Gastroesophageal sphincter (tissue), 4 donors: ENCODE data around the gene FOXO3. TPM values are rescaled to one million over a fixed set of nuclear protein-coding genes. Genes with fewer than 3 reads are reported as not detected.
A peak's percentile ranks its signal among the peaks of the same experiment; 100 is the strongest.

ENCODE experiments used
- ATAC-seq: fragments of 150-250 bp; one replicate; pipeline ENCODE4 v1.9.1; 2016; ENCODE audit warnings: mild to moderate bottlenecking, moderate library complexity
- H3K27ac ChIP-seq, 4 donors: fragments of 200-600 bp; sonication (generic) in 3 of 4; 1 replicate in 3 of 4; 2 replicates in 1 of 4; pipeline ENCODE4 v1.5.1; 2016 to 2019
- H3K27me3 ChIP-seq: fragments of 200-600 bp; sonication (generic); one replicate; pipeline ENCODE4 v1.5.1; 2019
- H3K36me3 ChIP-seq, 2 donors: fragments of 200-600 bp; sonication (generic); one replicate each; pipeline ENCODE4 v1.5.1; 2019; ENCODE audit warnings: control low read depth in 1 of 2
- H3K4me1 ChIP-seq, 3 donors: fragments of 200-600 bp; sonication (generic); 1 replicate in 2 of 3; 2 replicates in 1 of 3; pipeline ENCODE4 v1.5.1; 2016 to 2019; ENCODE audit warnings: control low read depth in 2 of 3
- H3K4me3 ChIP-seq, 2 donors: fragments of 200-600 bp; sonication (generic); one replicate each; pipeline ENCODE4 v1.5.1; 2019; ENCODE audit warnings: mild to moderate bottlenecking in 1 of 2, moderate library complexity in 1 of 2
- H3K9me3 ChIP-seq, 3 donors: fragments of 200-600 bp; sonication (generic); one replicate each; pipeline ENCODE4 v1.5.1; 2017 to 2019; ENCODE audit warnings: control low read depth in 2 of 3
- CTCF ChIP-seq, 4 experiments: fragments of 200-600 bp in 2 of 4; fragments of 450-650 bp in 2 of 4; sonication (generic) in 1 of 4; IDR thresholded peaks; one replicate each; pipeline ENCODE4 v1.5.1; 2017 to 2019; ENCODE audit warnings: antibody characterized with exemption in 4 of 4, mild to moderate bottlenecking in 2 of 4, moderate library complexity in 2 of 4
- EP300 ChIP-seq: sonication (generic); formaldehyde crosslinking; IDR thresholded peaks from one replicate; pipeline ENCODE4 v1.6.1; 2017; ENCODE audit warnings: antibody characterized with exemption, mild to moderate bottlenecking
- POLR2A ChIP-seq, 2 donors: fragments of 450-650 bp; IDR thresholded peaks; one replicate each; pipeline ENCODE4 v1.6.1; 2017; ENCODE audit warnings: antibody characterized with exemption in 2 of 2, mild to moderate bottlenecking in 2 of 2, moderate library complexity in 1 of 2
- POLR2AphosphoS5 ChIP-seq: sonication (generic); formaldehyde crosslinking; IDR thresholded peaks from one replicate; pipeline ENCODE4 v1.6.1; 2017; ENCODE audit warnings: antibody characterized with exemption
- WGBS, 2 donors: methylation state at CpG; one replicate each; pipeline ENCODE4 v1.1.5; 2018; ENCODE audit warnings: low coverage in 1 of 2; 5-methylcytosine and 5-hydroxymethylcytosine counted together
- total RNA-seq, 4 donors: library from RNA; depleted of rRNA; stranded (reverse); fragments of >200 nt; gene quantifications; one replicate each; pipeline ENCODE4 v1.1.0, GENCODE V29; 2016

FOXO3 gene
- total RNA-seq, 4 donors from 2014 or later: 93.7 to 122 (median 114) TPM

GRCh38 chr6:108549241-108549640, 11.5 kb upstream of the FOXO3 start:
- TF ChIP-seq POLR2AphosphoS5 (no peak), EP300 (no peak), POLR2A (IDR thresholded peaks at IDR 0.05) (no peak), CTCF (IDR thresholded peaks at IDR 0.05) (no peak)
- Histone ChIP-seq H3K36me3 (no peaks in the 10 kb centered on the region), H3K4me1 (peaks cover 0 to 21% (median 0%) of the 10 kb centered on the region in 3 donors), H3K4me3 (no peak overlapping the region), H3K27ac (no peak overlapping the region), H3K9me3 (no peaks in the 10 kb centered on the region), H3K27me3 (no peaks in the 10 kb centered on the region)
- ATAC-seq: no peak
- WGBS, 2 donors: 82 to 93% methylated on average over 1 of the region's 1 CpG

GRCh38 chr6:108549741-108550140, 11.0 kb upstream of the FOXO3 start:
- H3K4me1 ChIP-seq: peaks cover 0 to 21% (median 0%) of the 10 kb centered on the region in 3 donors
- H3K27ac ChIP-seq: no peak overlapping the region
- no peak overlapping the region for H3K4me3 ChIP-seq
- no peaks in the 10 kb centered on the region for H3K9me3 ChIP-seq
- no peaks in the 10 kb centered on the region for H3K36me3 ChIP-seq
- TF ChIP-seq POLR2A (IDR thresholded peaks at IDR 0.05) (no peak), POLR2AphosphoS5 (no peak), CTCF (IDR thresholded peaks at IDR 0.05) (no peak), EP300 (no peak)
- 88 to 93% methylated on average over 1 to 2 of the region's 3 CpGs for WGBS, 2 donors
- no peak for ATAC-seq
- no peaks in the 10 kb centered on the region for H3K27me3 ChIP-seq

GRCh38 chr6:108550256-108550655, 10.5 kb upstream of the FOXO3 start:
- H3K27ac ChIP-seq: no peak overlapping the region
- WGBS, 2 donors: 40 to 50% methylated on average over 1 to 2 of the region's 3 CpGs
- peaks cover 0 to 22% (median 3%) of the 10 kb centered on the region in 3 donors for H3K4me1 ChIP-seq
- no peaks in the 10 kb centered on the region for H3K9me3 ChIP-seq
- no peak overlapping the region for H3K4me3 ChIP-seq
- H3K36me3 ChIP-seq: no peaks in the 10 kb centered on the region
- ATAC-seq: no peak
- H3K27me3 ChIP-seq: no peaks in the 10 kb centered on the region
- TF ChIP-seq POLR2AphosphoS5: no peak
- TF ChIP-seq EP300: no peak
- no peak for TF ChIP-seq POLR2A (IDR thresholded peaks at IDR 0.05)
- no peak for TF ChIP-seq CTCF (IDR thresholded peaks at IDR 0.05)

GRCh38 chr6:108555399-108556052, 5.2 kb upstream of the FOXO3 start:
- 47 to 79% methylated on average over 6 to 7 of the region's 7 CpGs for WGBS, 2 donors
- ATAC-seq: no peak
- peak overlapping the region; percentile 92 to 100 (median 100) for H3K27ac ChIP-seq
- no peak for TF ChIP-seq POLR2AphosphoS5
- no peak for TF ChIP-seq POLR2A (IDR thresholded peaks at IDR 0.05)
- no peak for TF ChIP-seq CTCF (IDR thresholded peaks at IDR 0.05)
- TF ChIP-seq EP300: no peak
- H3K36me3 ChIP-seq: no peaks in the 10 kb centered on the region
- H3K4me1 ChIP-seq: peaks cover 5 to 34% (median 23%) of the 10 kb centered on the region in 3 donors
- no peaks in the 10 kb centered on the region for H3K9me3 ChIP-seq
- H3K4me3 ChIP-seq: no peak overlapping the region
- no peaks in the 10 kb centered on the region for H3K27me3 ChIP-seq

GRCh38 chr6:108556250-108556649, 4.5 kb upstream of the FOXO3 start:
- peak overlapping the region; percentile 92 to 100 (median 100) for H3K27ac ChIP-seq
- H3K9me3 ChIP-seq: no peaks in the 10 kb centered on the region
- TF ChIP-seq POLR2A (IDR thresholded peaks at IDR 0.05): no peak
- no peak for TF ChIP-seq CTCF (IDR thresholded peaks at IDR 0.05)
- no peak for TF ChIP-seq EP300
- TF ChIP-seq POLR2AphosphoS5: no peak
- H3K36me3 ChIP-seq: no peaks in the 10 kb centered on the region
- H3K27me3 ChIP-seq: no peaks in the 10 kb centered on the region
- no peak overlapping the region for H3K4me3 ChIP-seq
- peaks cover 5 to 34% (median 23%) of the 10 kb centered on the region in 3 donors for H3K4me1 ChIP-seq
- no peak for ATAC-seq
- 42 to 83% methylated on average over 5 of the region's 5 CpGs for WGBS, 2 donors
